HCT116 (cell line): ENCODE measurements around the gene TH. TPM values are rescaled to one million over a fixed set of nuclear protein-coding genes. Genes with fewer than 3 reads are reported as not detected.

Experiments
- ATAC-seq: fragments of 200-7000 bp; cut with Tn5 transposase; 2 replicates; pipeline ENCODE4 v1.9.1; 2020; ENCODE audit warnings: mild to moderate bottlenecking, moderate library complexity
- BruUV-seq: library from RNA; stranded (reverse); fragments of 400-500 nt; replicated peaks from 2 replicates; lab custom pipeline; 2021; lab: Mats Ljungman, UMichigan
- CTCF ChIA-PET: fragments of 300-600 bp; sonication (Branson Sonifier 250); formaldehyde crosslinking; loops from one replicate; lab custom pipeline; 2021; ENCODE audit warnings: antibody characterized with exemption; lab: Charles Lee
- POLR2A ChIA-PET: fragments of 300-600, 350-600 bp; sonication (Branson Sonifier 250); formaldehyde crosslinking; loops from one replicate; lab custom pipeline; 2021; ENCODE audit warnings: antibody characterized with exemption; lab: Charles Lee
- RAD21 ChIA-PET, 2 experiments: fragments of 300-600 bp; sonication (Branson Sonifier 250); formaldehyde crosslinking; loops; one replicate each; lab custom pipeline; 2023; ENCODE audit warnings: low total read pairs in 2 of 2; ENCODE audit not compliant: uncharacterized antibody in 2 of 2, unreplicated experiment in 2 of 2, low non-redundant PET in 1 of 2; lab: Charles Lee
- DNase-seq: peaks from one replicate; pipeline ENCODE4 v3.0.0-alpha.2; 2010; ENCODE audit warnings: low read depth, low spot score
- H2AFZ ChIP-seq: fragments of 200-600 bp; shearing (Covaris generic), sonication (generic); 2 replicates; pipeline ENCODE4 v1.6.1; 2017; ENCODE audit warnings: low read depth, mixed run types, mixed read lengths, antibody characterized with exemption, low read length; ENCODE audit not compliant: poor library complexity, severe bottlenecking
- H3K27ac ChIP-seq: 2 replicates; pipeline ENCODE4 v1.5.1; 2012; ENCODE audit warnings: low read depth, low read length
- H3K27me3 ChIP-seq: fragments of 200-600 bp; sonication (generic); 2 replicates; pipeline ENCODE4 v1.6.1; 2016; ENCODE audit warnings: mixed run types, low read length, mixed read lengths; ENCODE audit not compliant: insufficient read depth
- H3K36me3 ChIP-seq, 2 experiments: fragments of 200-500 bp in 1 of 2; fragments of 200-600 bp in 1 of 2; sonication (Bioruptor generic) in 1 of 2; sonication (generic) in 1 of 2; 2 replicates each; pipeline versions ENCODE4 v1.5.1 to v1.6.1; 2014 to 2016; ENCODE audit warnings: low read length in 2 of 2, inconsistent platforms in 1 of 2, mixed read lengths in 1 of 2, mixed run types in 1 of 2; ENCODE audit not compliant: insufficient read depth in 2 of 2, control insufficient read depth in 1 of 2
- H3K4me1 ChIP-seq, 2 experiments: fragments of 200-600 bp in 1 of 2; sonication (generic) in 1 of 2; 2 replicates each; pipeline versions ENCODE4 v1.5.1 to v1.6.1; 2012 to 2017; ENCODE audit warnings: low read length in 2 of 2, inconsistent platforms in 1 of 2, mild to moderate bottlenecking in 1 of 2, mixed read lengths in 1 of 2, mixed run types in 1 of 2, moderate library complexity in 1 of 2; ENCODE audit not compliant: insufficient read depth in 2 of 2, control insufficient read depth in 1 of 2
- H3K4me2 ChIP-seq: fragments of 200-600 bp; sonication (generic); 2 replicates; pipeline ENCODE4 v1.6.1; 2017; ENCODE audit warnings: mixed run types, low read length, mixed read lengths
- H3K4me3 ChIP-seq, 2 experiments: fragments of 200-600 bp in 1 of 2; sonication (generic) in 1 of 2; replicated peaks in 1 of 2; 2 replicates each; pipeline ENCODE4 v1.5.1; 2011 to 2016; ENCODE audit warnings: low read length in 2 of 2, control low read depth in 1 of 2, low read depth in 1 of 2, mild to moderate bottlenecking in 1 of 2, mixed read lengths in 1 of 2, mixed run types in 1 of 2
- H3K79me2 ChIP-seq: fragments of 200-600 bp; sonication (generic); 2 replicates; pipeline ENCODE4 v1.6.1; 2017; ENCODE audit warnings: mild to moderate bottlenecking, mixed run types, low read length, moderate library complexity, mixed read lengths; ENCODE audit not compliant: insufficient read depth
- H3K9ac ChIP-seq: fragments of 200-600 bp; sonication (generic); 2 replicates; pipeline ENCODE4 v1.6.1; 2016; ENCODE audit warnings: low read length, mixed read lengths
- H3K9me2 ChIP-seq: fragments of 200-600 bp; sonication (generic), shearing (Covaris generic); 2 replicates; pipeline ENCODE4 v1.6.1; 2017; ENCODE audit warnings: mixed run types, mild to moderate bottlenecking, moderate library complexity; ENCODE audit not compliant: insufficient read depth
- H3K9me3 ChIP-seq, 2 experiments: fragments of 200-500 bp in 1 of 2; fragments of 200-600 bp in 1 of 2; sonication (Bioruptor generic) in 1 of 2; sonication (generic) in 1 of 2; 2 replicates each; pipeline ENCODE4 v1.6.1; 2014 to 2017; ENCODE audit warnings: low read length in 2 of 2, mixed read lengths in 2 of 2, inconsistent platforms in 1 of 2, low read depth in 1 of 2, mild to moderate bottlenecking in 1 of 2, mixed run types in 1 of 2, moderate library complexity in 1 of 2; ENCODE audit not compliant: control insufficient read depth in 1 of 2, insufficient read depth in 1 of 2
- H4K20me1 ChIP-seq: fragments of 200-600 bp; sonication (generic), shearing (Covaris generic); 2 replicates; pipeline ENCODE4 v1.6.1; 2017; ENCODE audit warnings: mixed run types, mild to moderate bottlenecking, moderate library complexity; ENCODE audit not compliant: insufficient read depth
- ATF3 ChIP-seq: IDR thresholded peaks from 2 replicates; pipeline ENCODE4 v1.6.1; 2012
- ELF1 ChIP-seq: IDR thresholded peaks from 2 replicates; pipeline ENCODE4 v1.6.1; 2012; ENCODE audit warnings: low read depth, borderline replicate concordance
- JUND ChIP-seq: IDR thresholded peaks from 2 replicates; pipeline ENCODE4 v1.6.1; 2012
- SIN3A ChIP-seq: IDR thresholded peaks from 2 replicates; pipeline ENCODE4 v1.6.1; 2012; ENCODE audit warnings: low read depth
- ZFX ChIP-seq: fragments of 450-650 bp; IDR thresholded peaks from 2 replicates; pipeline ENCODE4 v1.6.1; 2017
- ZNF274 ChIP-seq: fragments of 200-500 bp; sonication (Bioruptor generic); IDR thresholded peaks from 2 replicates; pipeline ENCODE4 v1.6.1; 2014; ENCODE audit warnings: mild to moderate bottlenecking, low read depth, low read length, inconsistent platforms
- intact Hi-C: fragments of 100-400 bp; cut with micrococcal nuclease; formaldehyde crosslinking; loops from 2 replicates; pipeline ENCODE4 v1.10.0; 2022
- total RNA-seq: library from RNA; stranded (reverse); gene quantifications from one replicate; pipeline ENCODE4 v1.2.1, GENCODE V29; 2021; ENCODE audit not compliant: unreplicated experiment
- TF ChIP-seq, protein P1 (sequence below): IDR thresholded peaks from 2 replicates; pipeline ENCODE4 v1.6.1; 2011; ENCODE audit warnings: mild to moderate bottlenecking, low read length, moderate library complexity; ENCODE audit not compliant: insufficient replicate concordance; ENCODE audit errors: extremely low read depth

TH gene
- total RNA-seq, 1 experiment from 2014 or later: not detected

- Histone ChIP-seq H3K79me2 (no peaks in the 10 kb centered on the region), H3K9me3 (no peaks in the 10 kb centered on the region), H3K27ac (no peak overlapping the region; the same call in 1 of the 2 replicates), H3K27me3 (no peaks in the 10 kb centered on the region), H3K4me3 (no peak overlapping the region), H3K4me1 (peaks cover 0 to 7% of the 10 kb centered on the region in 2 experiments; a peak in 1 of 4 replicates), H3K36me3 (no peaks in the 10 kb centered on the region), H3K9me2 (no peaks in the 10 kb centered on the region), H2AFZ (no peak overlapping the region), H3K4me2 (no peak overlapping the region), H4K20me1 (no peaks in the 10 kb centered on the region), H3K9ac (no peak overlapping the region)
- TF ChIP-seq ATF3 (no peak), SIN3A (no peak), JUND (no peak), ZNF274 (no peak), ZFX (no peak), ELF1 (no peak)
- TF ChIP-seq, protein P1, sequence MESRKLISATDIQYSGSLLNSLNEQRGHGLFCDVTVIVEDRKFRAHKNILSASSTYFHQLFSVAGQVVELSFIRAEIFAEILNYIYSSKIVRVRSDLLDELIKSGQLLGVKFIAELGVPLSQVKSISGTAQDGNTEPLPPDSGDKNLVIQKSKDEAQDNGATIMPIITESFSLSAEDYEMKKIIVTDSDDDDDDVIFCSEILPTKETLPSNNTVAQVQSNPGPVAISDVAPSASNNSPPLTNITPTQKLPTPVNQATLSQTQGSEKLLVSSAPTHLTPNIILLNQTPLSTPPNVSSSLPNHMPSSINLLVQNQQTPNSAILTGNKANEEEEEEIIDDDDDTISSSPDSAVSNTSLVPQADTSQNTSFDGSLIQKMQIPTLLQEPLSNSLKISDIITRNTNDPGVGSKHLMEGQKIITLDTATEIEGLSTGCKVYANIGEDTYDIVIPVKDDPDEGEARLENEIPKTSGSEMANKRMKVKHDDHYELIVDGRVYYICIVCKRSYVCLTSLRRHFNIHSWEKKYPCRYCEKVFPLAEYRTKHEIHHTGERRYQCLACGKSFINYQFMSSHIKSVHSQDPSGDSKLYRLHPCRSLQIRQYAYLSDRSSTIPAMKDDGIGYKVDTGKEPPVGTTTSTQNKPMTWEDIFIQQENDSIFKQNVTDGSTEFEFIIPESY: no peak
- ATAC-seq (no peak), DNase-seq (no peak)
- POLR2A ChIA-PET: no interaction called here
- RAD21 ChIA-PET: interaction anchor here in 1 of 2 experiments (1.7 kb wide), 1 partner anchor 233 kb away, joined by 8 read pairs; no protein-coding TSS in a partner anchor
- no TSS peak for BruUV-seq
- intact Hi-C loops: no loop called here
- CTCF ChIA-PET: interaction anchor here (1.0 to 1.6 kb wide), 4 partner anchors 8 to 233 kb away, joined by 3 to 26 read pairs (median 4); no protein-coding TSS in a partner anchor
Measured at GRCh38 chr11:2187280-2187707, 15.7 kb upstream of the TH start.
